DMS 273 treated with DMSO at 0.1 percent for 48 hours (cell line): ENCODE data around the gene TRIM28.
"Not testable (repeated sequence)": the region's sequence is repeated elsewhere in the genome, so short reads cannot be mapped to it uniquely, and the experiment has no call there.

Experiments
- DNase-seq: peaks from one replicate; lab custom pipeline; 2025; lab: John Stamatoyannopoulos, UW

Gene TRIM28

GRCh38 chr19:58519355-58520256 is 24.3 kb upstream of the TRIM28 start, which contains the start of gene ZBTB45:
Gene ZBTB45, minus strand, starts transcription at chr19:58519810. Its CDS starts 2,137 bp downstream, at chr19:58517673.
- DNase-seq, result peak; percentile 94

GRCh38 chr19:58520257-58520599 is 23.6 kb upstream of the TRIM28 start:
- no peak for DNase-seq

- no peak for DNase-seq
These were observed 22.2 kb upstream of the TRIM28 start for GRCh38 chr19:58521651-58522050.

GRCh38 chr19:58522709-58523108 is 21.2 kb upstream of the TRIM28 start:
- no peak for DNase-seq

DNA sequence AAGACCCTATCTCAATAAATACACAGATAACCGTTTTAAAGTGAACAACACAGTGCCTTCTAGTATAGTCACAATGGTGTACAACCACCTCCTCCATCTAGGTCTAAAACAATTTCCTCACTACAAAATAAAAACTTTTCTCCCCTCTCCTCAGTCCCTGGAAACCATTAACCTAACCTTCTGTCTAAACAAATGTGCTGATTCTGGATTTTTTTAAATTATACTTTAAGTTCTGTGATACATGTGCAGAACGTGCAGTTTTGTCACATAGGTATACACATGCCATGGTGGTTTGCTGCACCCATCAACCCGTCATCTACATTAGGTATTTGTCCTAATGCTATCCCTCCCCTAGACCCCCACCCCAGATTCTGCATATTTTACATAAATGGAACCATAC is 14.5 kb upstream of the TRIM28 start:
- DNase-seq, result no peak

GRCh38 chr19:58531034-58531840 is 12.6 kb upstream of the TRIM28 start:
- DNase-seq, result no peak

GRCh38 chr19:58535857-58536256 is 8.0 kb upstream of the TRIM28 start:
- no peak for DNase-seq

- no peak for DNase-seq
These were observed 6.7 kb upstream of the TRIM28 start for GRCh38 chr19:58536852-58537798.

- no peak for DNase-seq
These were observed 5.4 kb upstream of the TRIM28 start for GRCh38 chr19:58538257-58539168.

DNA sequence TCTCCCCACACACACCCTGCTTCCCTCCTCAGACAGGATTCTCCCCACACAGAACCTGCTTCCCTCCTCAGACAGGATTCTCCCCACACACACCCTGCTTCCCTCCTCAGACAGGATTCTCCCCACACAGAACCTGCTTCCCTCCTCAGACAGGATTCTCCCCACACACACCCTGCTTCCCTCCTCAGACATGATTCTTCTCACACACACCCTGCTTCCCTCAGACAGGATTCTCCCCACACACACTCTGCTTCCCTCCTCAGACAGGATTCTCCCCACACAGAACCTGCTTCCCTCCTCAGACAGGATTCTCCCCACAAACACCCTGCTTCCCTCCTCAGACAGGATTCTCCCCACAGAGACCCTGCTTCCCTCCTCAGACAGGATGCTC is 4.7 kb upstream of the TRIM28 start:
- not testable (repeated sequence) for DNase-seq

GRCh38 chr19:58542641-58543372 is 1.1 kb upstream of the TRIM28 start:
- not testable (repeated sequence) for DNase-seq

GRCh38 chr19:58544591-58545285 is 874 bp downstream of the TRIM28 start:
- no peak for DNase-seq

DNA sequence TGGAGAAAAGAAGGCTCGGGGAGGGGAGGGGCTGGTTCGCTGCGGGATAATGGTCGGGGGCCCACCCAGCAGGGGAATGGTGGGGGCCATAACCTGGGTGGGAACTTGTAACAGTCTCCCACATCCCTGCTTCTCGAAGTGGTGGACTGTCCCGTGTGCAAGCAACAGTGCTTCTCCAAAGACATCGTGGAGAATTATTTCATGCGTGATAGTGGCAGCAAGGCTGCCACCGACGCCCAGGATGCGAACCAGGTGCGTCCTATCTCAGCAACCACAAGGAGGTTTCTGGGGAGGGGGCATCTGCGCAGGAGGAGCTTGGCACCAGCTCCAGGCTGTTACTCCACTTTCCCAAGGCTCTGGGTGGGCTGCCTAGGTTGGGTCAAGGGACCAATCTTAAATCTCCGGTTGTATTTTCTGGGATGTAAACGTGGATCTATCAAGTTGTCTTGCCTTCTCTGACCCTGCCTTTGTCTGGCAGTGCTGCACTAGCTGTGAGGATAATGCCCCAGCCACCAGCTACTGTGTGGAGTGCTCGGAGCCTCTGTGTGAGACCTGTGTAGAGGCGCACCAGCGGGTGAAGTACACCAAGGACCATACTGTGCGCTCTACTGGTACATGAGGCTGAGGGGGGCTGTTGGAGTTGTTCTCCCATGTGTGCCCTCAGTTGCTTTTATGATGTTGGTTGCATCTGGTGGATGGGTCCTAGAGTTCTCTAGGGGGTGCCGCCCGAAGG is 1.6 kb downstream of the TRIM28 start:
- DNase-seq, result no peak

DNA sequence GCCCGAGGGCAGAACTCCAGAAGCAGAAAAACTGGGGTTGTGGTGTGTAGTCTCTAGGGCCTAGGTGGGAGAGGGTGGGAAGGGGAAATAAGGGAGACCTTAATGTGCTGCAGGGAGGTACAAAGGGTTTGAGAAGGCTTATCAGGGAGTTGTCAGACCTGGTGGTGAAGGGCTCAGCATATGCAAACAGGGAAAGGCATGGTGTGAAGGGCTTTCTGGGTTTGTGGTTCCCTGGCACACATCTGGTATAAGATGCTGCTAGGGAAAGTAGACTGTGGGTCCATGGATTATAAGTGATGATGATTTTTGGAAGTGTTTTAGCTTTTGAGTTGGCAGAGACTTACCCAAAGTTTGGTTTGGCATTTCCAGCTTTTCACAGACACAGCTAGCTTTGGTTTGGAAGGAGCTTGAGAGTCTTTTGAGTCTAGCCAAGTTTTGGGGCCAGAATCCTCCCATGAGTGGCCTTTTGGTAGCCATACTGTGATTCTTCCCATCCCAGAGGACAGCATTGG is 2.2 kb downstream of the TRIM28 start:
- no peak for DNase-seq

DNA sequence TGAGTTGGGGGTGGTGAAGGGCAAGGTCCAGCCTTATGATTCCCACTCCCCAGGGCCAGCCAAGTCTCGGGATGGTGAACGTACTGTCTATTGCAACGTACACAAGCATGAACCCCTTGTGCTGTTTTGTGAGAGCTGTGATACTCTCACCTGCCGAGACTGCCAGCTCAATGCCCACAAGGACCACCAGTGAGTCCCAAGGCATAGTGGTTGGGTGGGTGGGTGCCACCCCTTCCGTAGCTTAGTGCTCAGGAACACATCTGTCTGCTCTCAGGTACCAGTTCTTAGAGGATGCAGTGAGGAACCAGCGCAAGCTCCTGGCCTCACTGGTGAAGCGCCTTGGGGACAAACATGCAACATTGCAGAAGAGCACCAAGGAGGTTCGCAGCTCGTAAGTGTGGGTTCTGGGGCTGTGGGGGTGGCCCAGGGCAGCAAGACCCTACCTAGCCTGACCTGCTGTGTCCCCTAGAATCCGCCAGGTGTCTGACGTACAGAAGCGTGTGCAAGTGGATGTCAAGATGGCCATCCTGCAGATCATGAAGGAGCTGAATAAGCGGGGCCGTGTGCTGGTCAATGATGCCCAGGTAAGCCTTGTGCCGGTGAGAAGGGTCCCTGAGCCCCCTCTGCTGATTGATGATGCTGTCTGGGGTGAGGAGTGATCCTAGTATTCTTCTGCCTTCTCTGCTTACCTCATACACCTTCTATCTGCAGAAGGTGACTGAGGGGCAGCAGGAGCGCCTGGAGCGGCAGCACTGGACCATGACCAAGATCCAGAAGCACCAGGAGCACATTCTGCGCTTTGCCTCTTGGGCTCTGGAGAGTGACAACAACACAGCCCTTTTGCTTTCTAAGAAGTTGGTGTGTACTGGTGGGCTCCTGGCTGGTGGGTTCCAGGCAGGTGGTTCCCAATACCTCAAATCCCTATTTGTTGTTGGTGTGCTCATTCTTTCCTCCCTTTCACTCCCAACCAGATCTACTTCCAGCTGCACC is 3.8 kb downstream of the TRIM28 start:
- no peak for DNase-seq

GRCh38 chr19:58548859-58549663 is 5.2 kb downstream of the TRIM28 start:
- no peak for DNase-seq
